HepG2 (cell line): Measurements from ENCODE around the gene ELOVL2. TPM values are rescaled to one million over a fixed set of nuclear protein-coding genes. Genes with fewer than 3 reads are reported as not detected.

Source experiments
- IKZF1 ChIP-seq: fragments of 450-650 bp; IDR thresholded peaks from 2 replicates; pipeline ENCODE4 v1.7.1; 2016
- PRMT3 ChIP-seq: sonication (generic); formaldehyde crosslinking; IDR thresholded peaks from 2 replicates; pipeline ENCODE4 v1.8.1; 2022; ENCODE audit warnings: low read depth, mild to moderate bottlenecking, moderate library complexity, missing genetic modification reagents, borderline replicate concordance
- ZFP90 ChIP-seq: sonication (generic); formaldehyde crosslinking; IDR thresholded peaks from 2 replicates; pipeline ENCODE4 v1.8.0; 2022; ENCODE audit warnings: missing genetic modification reagents, mild to moderate bottlenecking, inconsistent platforms, borderline replicate concordance
- ZFY ChIP-seq: sonication (generic); formaldehyde crosslinking; IDR thresholded peaks from 2 replicates; pipeline ENCODE4 v1.4.0; 2020; ENCODE audit warnings: missing genetic modification reagents
- ZMAT3 ChIP-seq: sonication (generic); formaldehyde crosslinking; conservative IDR thresholded peaks from 2 replicates; pipeline ENCODE4 v1.7.0; 2021; ENCODE audit warnings: missing genetic modification reagents
- ZNF234 ChIP-seq: sonication (generic); formaldehyde crosslinking; conservative IDR thresholded peaks from 2 replicates; pipeline ENCODE4 v1.5.1; 2020; ENCODE audit warnings: mild to moderate bottlenecking, missing genetic modification reagents
- ZNF598 ChIP-seq: sonication (generic); formaldehyde crosslinking; IDR thresholded peaks from 2 replicates; pipeline ENCODE4 v1.5.1; 2020; ENCODE audit warnings: mild to moderate bottlenecking, missing genetic modification reagents, borderline replicate concordance
- ZNF615 ChIP-seq: sonication (generic); formaldehyde crosslinking; IDR thresholded peaks from 2 replicates; pipeline ENCODE4 v1.5.0; 2020; ENCODE audit warnings: mild to moderate bottlenecking, missing genetic modification reagents, borderline replicate concordance
- ZNF616 ChIP-seq: sonication (generic); formaldehyde crosslinking; IDR thresholded peaks from 2 replicates; pipeline ENCODE4 v1.5.0; 2020; ENCODE audit warnings: low read depth, mild to moderate bottlenecking, missing genetic modification reagents
- ZNF670 ChIP-seq: sonication (generic); formaldehyde crosslinking; IDR thresholded peaks from 2 replicates; pipeline ENCODE4 v1.8.0; 2022; ENCODE audit warnings: mild to moderate bottlenecking, missing genetic modification reagents, borderline replicate concordance
- ZNF724P ChIP-seq: sonication (generic); formaldehyde crosslinking; IDR thresholded peaks from 2 replicates; pipeline ENCODE4 v1.8.0; 2022; ENCODE audit warnings: missing genetic modification reagents, borderline replicate concordance
- ZNF749 ChIP-seq: sonication (generic); formaldehyde crosslinking; IDR thresholded peaks from 2 replicates; pipeline ENCODE4 v1.8.0; 2022; ENCODE audit warnings: mild to moderate bottlenecking, missing genetic modification reagents, moderate library complexity, borderline replicate concordance
- polyA plus RNA-seq, 8 experiments: library from polyadenylated mRNA; depleted of rRNA in 3 of 8; stranded (reverse) in 7 of 8; unstranded in 1 of 8; fragments of >200 nt; fragmentation: Illumina TruSeq in 4 of 8; extraction: Trizol in 4 of 8; gene quantifications; 2 replicates each; pipeline versions ENCODE4 v1.2.1 to v1.2.3, GENCODE V29; 2011 to 2016; ENCODE audit warnings: low read depth in 4 of 8, missing spikeins in 1 of 8, mixed read lengths in 1 of 8; ENCODE audit not compliant: insufficient read depth in 1 of 8
- total RNA-seq, 5 experiments: library from RNA; depleted of rRNA; stranded (reverse); fragments of >200 nt; fragmentation: Illumina TruSeq; extraction: Trizol; gene quantifications; 2 replicates each; pipeline ENCODE4 v1.2.3, GENCODE V29; 2016; ENCODE audit warnings: low read depth in 1 of 5
- TF ChIP-seq, protein P1 (sequence below): sonication (generic); formaldehyde crosslinking; IDR thresholded peaks from 2 replicates; pipeline ENCODE4 v1.5.1; 2020; ENCODE audit warnings: missing genetic modification reagents, mild to moderate bottlenecking, borderline replicate concordance
- TF ChIP-seq, protein P2 (sequence below): IDR thresholded peaks from 2 replicates; pipeline ENCODE4 v1.6.1; 2016; ENCODE audit warnings: mild to moderate bottlenecking, missing biosample characterization, missing genetic modification reagents
- TF ChIP-seq, protein P3 (sequence below): sonication (generic); formaldehyde crosslinking; IDR thresholded peaks from 2 replicates; pipeline ENCODE4 v1.5.1; 2020; ENCODE audit warnings: mild to moderate bottlenecking, missing genetic modification reagents, moderate library complexity
- TF ChIP-seq, protein P4 (sequence below), 2 experiments: IDR thresholded peaks; 2 replicates each; pipeline ENCODE4 v1.6.1; 2011 to 2012; ENCODE audit warnings: low read length in 2 of 2, borderline replicate concordance in 1 of 2, low read depth in 1 of 2, mild to moderate bottlenecking in 1 of 2, moderate library complexity in 1 of 2

ELOVL2 gene
- total and polyA plus RNA-seq, 2 of the 13 experiments (the other 11 are each of a cell fraction or from before 2014, with no cell fraction given), result 43.6 to 65.4 TPM

DNA sequence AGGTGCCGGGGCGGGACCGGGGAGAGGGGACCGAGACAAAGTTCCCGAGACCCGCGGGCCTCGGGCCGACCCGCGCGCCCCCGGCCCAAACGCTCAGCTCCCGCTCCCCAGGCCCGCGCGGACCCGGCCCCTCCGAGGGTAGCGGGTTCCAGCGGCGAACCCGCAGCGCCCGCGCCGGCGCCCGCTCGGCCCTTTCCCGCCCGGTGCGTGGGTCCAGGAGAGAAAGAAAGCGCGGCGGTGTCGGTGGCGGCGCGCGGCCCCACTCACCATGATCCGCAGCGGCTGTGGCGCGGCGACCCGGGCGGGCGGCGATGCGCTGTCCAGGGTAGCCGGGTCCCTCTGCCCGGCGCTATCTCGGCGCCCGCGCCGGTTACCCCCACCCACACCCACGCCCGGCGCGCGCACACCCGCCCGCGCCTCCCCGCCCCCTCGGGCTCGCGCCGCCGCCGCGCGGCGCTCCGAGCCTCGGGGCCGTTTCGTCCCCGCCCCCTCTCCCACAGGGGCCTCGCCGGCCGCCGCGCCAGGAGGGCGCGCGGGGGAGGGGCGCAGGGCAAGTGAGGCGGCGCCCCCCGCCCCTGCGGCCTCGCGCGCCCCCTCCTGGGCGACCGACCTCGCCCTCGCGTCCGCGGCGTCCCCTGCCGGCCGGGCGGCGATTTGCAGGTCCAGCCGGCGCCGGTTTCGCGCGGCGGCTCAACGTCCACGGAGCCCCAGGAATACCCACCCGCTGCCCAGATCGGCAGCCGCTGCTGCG, at the start of gene ELOVL2 (continued):
- TF ChIP-seq ZMAT3 (CRISPR knock-in tag) (peak; percentile 40; the same call in 1 of the 2 replicates), PRMT3 (CRISPR knock-in tag) (peak; percentile 90; the same call in 1 of the 2 replicates), ZNF234 (CRISPR knock-in tag) (peak; percentile 74; the same call in 1 of the 2 replicates), ZNF749 (peak; percentile 33; the same call in 1 of the 2 replicates), ZFP90 (CRISPR knock-in tag) (peak; percentile 59; the same call in 1 of the 2 replicates), IKZF1 (no peak), ZNF724P (CRISPR knock-in tag) (0 out of 2 replicates have a peak, but pooled peaks have one; percentile 30), ZNF670 (CRISPR knock-in tag) (0 out of 2 replicates have a peak, but pooled peaks have one; percentile 16), ZNF598 (0 out of 2 replicates have a peak, but pooled peaks have one; percentile 48), ZNF615 (CRISPR knock-in tag) (no peak), ZNF616 (CRISPR knock-in tag) (peak; percentile 62; the same call in 1 of the 2 replicates), ZFY (peak; percentile 81)
- TF ChIP-seq, protein P1, sequence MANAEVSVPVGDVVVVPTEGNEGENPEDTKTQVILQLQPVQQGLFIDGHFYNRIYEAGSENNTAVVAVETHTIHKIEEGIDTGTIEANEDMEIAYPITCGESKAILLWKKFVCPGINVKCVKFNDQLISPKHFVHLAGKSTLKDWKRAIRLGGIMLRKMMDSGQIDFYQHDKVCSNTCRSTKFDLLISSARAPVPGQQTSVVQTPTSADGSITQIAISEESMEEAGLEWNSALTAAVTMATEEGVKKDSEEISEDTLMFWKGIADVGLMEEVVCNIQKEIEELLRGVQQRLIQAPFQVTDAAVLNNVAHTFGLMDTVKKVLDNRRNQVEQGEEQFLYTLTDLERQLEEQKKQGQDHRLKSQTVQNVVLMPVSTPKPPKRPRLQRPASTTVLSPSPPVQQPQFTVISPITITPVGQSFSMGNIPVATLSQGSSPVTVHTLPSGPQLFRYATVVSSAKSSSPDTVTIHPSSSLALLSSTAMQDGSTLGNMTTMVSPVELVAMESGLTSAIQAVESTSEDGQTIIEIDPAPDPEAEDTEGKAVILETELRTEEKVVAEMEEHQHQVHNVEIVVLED (CRISPR knock-in tag), result peak; percentile 58; the same call in 1 of the 2 replicates
- TF ChIP-seq, protein P2, sequence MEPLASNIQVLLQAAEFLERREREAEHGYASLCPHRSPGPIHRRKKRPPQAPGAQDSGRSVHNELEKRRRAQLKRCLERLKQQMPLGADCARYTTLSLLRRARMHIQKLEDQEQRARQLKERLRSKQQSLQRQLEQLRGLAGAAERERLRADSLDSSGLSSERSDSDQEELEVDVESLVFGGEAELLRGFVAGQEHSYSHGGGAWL (CRISPR knock-in tag), result peak; percentile 31; the same call in 1 of the 2 replicates
- TF ChIP-seq, protein P3, sequence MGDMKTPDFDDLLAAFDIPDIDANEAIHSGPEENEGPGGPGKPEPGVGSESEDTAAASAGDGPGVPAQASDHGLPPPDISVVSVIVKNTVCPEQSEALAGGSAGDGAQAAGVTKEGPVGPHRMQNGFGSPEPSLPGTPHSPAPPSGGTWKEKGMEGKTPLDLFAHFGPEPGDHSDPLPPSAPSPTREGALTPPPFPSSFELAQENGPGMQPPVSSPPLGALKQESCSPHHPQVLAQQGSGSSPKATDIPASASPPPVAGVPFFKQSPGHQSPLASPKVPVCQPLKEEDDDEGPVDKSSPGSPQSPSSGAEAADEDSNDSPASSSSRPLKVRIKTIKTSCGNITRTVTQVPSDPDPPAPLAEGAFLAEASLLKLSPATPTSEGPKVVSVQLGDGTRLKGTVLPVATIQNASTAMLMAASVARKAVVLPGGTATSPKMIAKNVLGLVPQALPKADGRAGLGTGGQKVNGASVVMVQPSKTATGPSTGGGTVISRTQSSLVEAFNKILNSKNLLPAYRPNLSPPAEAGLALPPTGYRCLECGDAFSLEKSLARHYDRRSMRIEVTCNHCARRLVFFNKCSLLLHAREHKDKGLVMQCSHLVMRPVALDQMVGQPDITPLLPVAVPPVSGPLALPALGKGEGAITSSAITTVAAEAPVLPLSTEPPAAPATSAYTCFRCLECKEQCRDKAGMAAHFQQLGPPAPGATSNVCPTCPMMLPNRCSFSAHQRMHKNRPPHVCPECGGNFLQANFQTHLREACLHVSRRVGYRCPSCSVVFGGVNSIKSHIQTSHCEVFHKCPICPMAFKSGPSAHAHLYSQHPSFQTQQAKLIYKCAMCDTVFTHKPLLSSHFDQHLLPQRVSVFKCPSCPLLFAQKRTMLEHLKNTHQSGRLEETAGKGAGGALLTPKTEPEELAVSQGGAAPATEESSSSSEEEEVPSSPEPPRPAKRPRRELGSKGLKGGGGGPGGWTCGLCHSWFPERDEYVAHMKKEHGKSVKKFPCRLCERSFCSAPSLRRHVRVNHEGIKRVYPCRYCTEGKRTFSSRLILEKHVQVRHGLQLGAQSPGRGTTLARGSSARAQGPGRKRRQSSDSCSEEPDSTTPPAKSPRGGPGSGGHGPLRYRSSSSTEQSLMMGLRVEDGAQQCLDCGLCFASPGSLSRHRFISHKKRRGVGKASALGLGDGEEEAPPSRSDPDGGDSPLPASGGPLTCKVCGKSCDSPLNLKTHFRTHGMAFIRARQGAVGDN, result peak; percentile 58
- TF ChIP-seq, protein P4, sequence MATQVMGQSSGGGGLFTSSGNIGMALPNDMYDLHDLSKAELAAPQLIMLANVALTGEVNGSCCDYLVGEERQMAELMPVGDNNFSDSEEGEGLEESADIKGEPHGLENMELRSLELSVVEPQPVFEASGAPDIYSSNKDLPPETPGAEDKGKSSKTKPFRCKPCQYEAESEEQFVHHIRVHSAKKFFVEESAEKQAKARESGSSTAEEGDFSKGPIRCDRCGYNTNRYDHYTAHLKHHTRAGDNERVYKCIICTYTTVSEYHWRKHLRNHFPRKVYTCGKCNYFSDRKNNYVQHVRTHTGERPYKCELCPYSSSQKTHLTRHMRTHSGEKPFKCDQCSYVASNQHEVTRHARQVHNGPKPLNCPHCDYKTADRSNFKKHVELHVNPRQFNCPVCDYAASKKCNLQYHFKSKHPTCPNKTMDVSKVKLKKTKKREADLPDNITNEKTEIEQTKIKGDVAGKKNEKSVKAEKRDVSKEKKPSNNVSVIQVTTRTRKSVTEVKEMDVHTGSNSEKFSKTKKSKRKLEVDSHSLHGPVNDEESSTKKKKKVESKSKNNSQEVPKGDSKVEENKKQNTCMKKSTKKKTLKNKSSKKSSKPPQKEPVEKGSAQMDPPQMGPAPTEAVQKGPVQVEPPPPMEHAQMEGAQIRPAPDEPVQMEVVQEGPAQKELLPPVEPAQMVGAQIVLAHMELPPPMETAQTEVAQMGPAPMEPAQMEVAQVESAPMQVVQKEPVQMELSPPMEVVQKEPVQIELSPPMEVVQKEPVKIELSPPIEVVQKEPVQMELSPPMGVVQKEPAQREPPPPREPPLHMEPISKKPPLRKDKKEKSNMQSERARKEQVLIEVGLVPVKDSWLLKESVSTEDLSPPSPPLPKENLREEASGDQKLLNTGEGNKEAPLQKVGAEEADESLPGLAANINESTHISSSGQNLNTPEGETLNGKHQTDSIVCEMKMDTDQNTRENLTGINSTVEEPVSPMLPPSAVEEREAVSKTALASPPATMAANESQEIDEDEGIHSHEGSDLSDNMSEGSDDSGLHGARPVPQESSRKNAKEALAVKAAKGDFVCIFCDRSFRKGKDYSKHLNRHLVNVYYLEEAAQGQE (IDR thresholded peaks at IDR 0.05; ENCODE audit: borderline replicate concordance in 1 of 2, low read depth in 1 of 2, low read length in 2 of 2), result peak; percentile 68 to 93
